ENCODE results near the gene EEF2KMT. TPM values are rescaled to one million over a fixed set of nuclear protein-coding genes. Genes with fewer than 3 reads are reported as not detected.
"Not testable (repeated sequence)": the region's sequence is repeated elsewhere in the genome, so short reads cannot be mapped to it uniquely, and the experiment has no call there.

EEF2KMT gene
- 15.4 and 19.4 TPM in 2 replicates for total RNA-seq (2014; rRNA removed; shearing (Covaris generic))

- DNase-seq (ENCODE audit: low read depth), result peak; percentile 99
Measured at GRCh38 chr16:5097470-5098220, at the start of gene EEF2KMT. Gene EEF2KMT (minus strand): TSS chr16:5097795. CDS start chr16:5097739, 56 bp downstream.

- not testable (repeated sequence) for DNase-seq (ENCODE audit: low read depth)
Measured at GRCh38 chr16:5144621-5144956, 47.0 kb upstream of the EEF2KMT start.

- DNase-seq (ENCODE audit: low read depth), result no peak
Measured at GRCh38 chr16:5143761-5144620, 46.4 kb upstream of the EEF2KMT start.

GRCh38 chr16:5140151-5140550 is 42.6 kb upstream of the EEF2KMT start:
- DNase-seq (ENCODE audit: low read depth), result not testable (repeated sequence)

GRCh38 chr16:5134739-5135452 is 37.3 kb upstream of the EEF2KMT start:
- DNase-seq (ENCODE audit: low read depth), result not testable (repeated sequence)

GRCh38 chr16:5132915-5133600 is 35.5 kb upstream of the EEF2KMT start:
- DNase-seq (ENCODE audit: low read depth), result not testable (repeated sequence)

GRCh38 chr16:5131467-5132004 is 33.9 kb upstream of the EEF2KMT start:
- not testable (repeated sequence) for DNase-seq (ENCODE audit: low read depth)

- peak; percentile 57 for DNase-seq (ENCODE audit: low read depth)
Measured at GRCh38 chr16:5117300-5118087, 19.9 kb upstream of the EEF2KMT start.

- DNase-seq (ENCODE audit: low read depth), result not testable (repeated sequence)
Measured at GRCh38 chr16:5116780-5117295, 19.2 kb upstream of the EEF2KMT start.

GRCh38 chr16:5110933-5111332 is 13.3 kb upstream of the EEF2KMT start:
- DNase-seq (ENCODE audit: low read depth), result not testable (repeated sequence)

- no peak for DNase-seq (ENCODE audit: low read depth)
Measured at GRCh38 chr16:5108505-5109158, 11.0 kb upstream of the EEF2KMT start.

- not testable (repeated sequence) for DNase-seq (ENCODE audit: low read depth)
Measured at GRCh38 chr16:5105039-5105438, 7.4 kb upstream of the EEF2KMT start.

GRCh38 chr16:5103296-5104032 is 5.9 kb upstream of the EEF2KMT start:
- DNase-seq (ENCODE audit: low read depth), result not testable (repeated sequence)

- DNase-seq (ENCODE audit: low read depth), result not testable (repeated sequence)
Measured at GRCh38 chr16:5099174-5099573, 1.6 kb upstream of the EEF2KMT start.

- peak; percentile 61 for DNase-seq (ENCODE audit: low read depth)
Measured at GRCh38 chr16:5098221-5099159, 895 bp upstream of the EEF2KMT start.

GRCh38 chr16:5097061-5097469 is 530 bp downstream of the EEF2KMT start:
- DNase-seq (ENCODE audit: low read depth), result not testable (repeated sequence)

GRCh38 chr16:5096437-5097060 is 1.0 kb downstream of the EEF2KMT start:
- DNase-seq (ENCODE audit: low read depth), result not testable (repeated sequence)

Measured in M059J (cell line).